GM19467 (cell line): ENCODE results near the gene ITGB3.
A peak's percentile ranks its signal among the peaks of the same experiment; 100 is the strongest.

Experiments used
- ATAC-seq: cut with Tn5 transposase; IDR thresholded peaks from one replicate; pipeline ENCODE4 v1.9.1; 2021; ENCODE audit warnings: mild to moderate bottlenecking, moderate library complexity; ENCODE audit not compliant: unreplicated experiment

The ITGB3 gene

DNA sequence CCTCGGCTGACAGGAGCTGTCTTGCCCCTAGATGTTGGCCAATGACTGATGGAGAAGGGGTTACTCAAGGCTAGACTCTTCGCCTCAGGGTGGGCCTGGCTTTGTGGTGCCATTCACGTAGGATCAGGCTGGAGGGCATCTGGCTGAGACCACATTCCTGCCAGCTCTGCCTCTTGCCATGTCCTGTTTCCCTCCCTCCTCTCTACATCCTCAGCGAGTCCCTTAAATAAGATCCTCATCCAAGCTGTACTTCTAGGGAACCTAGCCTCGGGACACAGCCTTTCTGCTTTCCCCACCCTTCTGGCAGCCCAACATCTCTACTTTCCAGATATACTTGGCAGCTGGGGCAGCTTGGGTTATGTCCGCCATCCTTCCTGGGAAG is 42.2 kb downstream of the ITGB3 start:
- ATAC-seq: no peak

DNA sequence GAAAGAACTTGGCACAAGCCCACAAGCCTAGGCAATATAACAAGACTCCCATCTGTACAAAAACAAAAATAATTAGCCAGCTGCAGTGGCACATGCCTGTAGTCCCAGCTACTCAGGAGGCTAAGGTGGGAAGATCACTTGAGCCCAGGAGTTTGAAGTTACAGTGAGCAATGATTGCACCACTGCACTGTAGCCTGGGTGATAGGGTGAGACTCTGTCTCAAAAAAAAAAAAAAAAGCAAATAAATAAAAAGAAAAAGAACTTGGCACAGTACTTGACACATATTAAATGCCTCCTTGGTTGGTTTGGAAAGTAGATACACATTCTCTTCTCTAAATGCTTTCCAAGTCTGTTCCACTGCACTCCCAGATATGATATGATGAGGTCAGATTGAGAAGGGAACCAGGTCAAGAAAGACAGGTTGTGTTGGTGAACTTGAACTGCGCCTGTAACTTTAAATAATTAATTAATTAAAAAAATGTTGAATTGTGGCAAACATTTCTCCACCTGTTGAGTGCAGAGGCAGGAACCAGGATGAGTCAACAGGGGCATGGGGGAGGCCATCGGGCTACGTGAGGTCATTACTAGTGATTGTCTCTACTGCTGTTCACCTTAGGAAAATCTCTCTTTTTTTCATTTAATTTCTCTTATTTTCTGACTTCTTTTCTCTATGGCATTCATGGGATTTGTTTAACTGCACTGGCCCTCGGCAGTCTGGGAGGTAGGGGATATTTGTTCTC is 44.2 kb downstream of the ITGB3 start:
- ATAC-seq: no peak

DNA sequence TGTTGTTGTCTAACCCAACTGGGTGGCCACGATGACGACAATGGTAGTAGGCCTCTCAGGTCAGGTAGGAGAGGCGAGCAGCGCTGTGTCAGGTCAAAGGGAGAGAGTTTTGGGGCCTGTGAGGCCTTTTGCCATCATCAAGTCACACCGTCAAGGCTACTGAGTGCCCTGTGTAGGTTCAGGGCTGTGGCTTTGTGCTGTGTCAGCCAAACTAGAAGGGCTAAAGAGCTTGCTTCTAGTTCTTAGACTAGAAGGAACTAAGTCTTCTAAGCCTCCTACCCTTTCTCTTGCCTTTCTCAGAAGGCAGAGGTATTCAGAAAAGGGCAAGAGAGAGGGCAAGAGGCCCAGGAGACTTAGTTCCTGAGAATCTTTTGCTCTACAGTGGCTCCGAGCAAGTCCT is 45.1 kb downstream of the ITGB3 start:
- ATAC-seq: no peak

DNA sequence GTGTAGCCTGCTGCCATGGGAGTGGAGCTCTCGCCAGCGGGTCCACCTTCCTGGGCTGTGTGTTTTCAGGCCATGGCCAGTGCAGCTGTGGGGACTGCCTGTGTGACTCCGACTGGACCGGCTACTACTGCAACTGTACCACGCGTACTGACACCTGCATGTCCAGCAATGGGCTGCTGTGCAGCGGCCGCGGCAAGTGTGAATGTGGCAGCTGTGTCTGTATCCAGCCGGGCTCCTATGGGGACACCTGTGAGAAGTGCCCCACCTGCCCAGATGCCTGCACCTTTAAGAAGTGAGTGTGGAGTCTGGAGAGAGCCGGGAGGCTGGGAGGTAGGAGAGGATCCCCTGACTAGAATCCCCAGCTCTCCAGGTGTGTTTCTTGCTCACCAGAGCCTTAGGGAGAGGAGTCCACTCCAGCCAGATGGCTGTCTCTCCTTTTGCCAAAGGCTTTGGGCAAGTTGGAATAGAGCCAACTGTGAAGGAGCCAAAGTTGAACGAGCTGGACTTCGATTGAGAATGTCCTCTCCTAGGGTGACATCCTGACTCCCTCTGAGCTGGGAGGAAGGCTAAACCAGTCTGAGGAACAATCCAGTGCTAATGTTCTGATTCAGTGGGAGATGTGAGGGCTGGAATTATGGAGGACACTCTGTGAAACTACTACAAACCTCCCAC is 45.7 kb downstream of the ITGB3 start:
- ATAC-seq: no peak

DNA sequence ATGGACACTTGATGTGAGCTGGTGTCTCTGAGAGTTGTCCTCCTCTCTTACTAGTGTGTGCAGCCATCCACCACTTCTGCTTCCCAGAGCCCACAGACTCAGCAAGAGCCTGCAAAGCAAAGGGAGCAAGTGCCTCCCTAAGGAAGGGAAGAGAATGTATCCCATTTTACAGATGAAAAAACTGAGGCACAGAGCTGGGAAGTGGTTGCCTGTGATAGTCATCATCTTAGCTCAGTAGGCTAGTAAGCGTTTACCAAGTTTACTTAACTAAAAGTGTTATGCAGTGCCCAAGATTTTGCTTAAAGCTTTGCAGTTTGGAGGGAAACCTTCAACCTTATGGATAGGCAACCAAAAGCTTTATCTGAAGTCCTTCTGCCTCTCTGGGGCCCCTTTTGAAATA is 47.1 kb downstream of the ITGB3 start:
- ATAC-seq: no peak

DNA sequence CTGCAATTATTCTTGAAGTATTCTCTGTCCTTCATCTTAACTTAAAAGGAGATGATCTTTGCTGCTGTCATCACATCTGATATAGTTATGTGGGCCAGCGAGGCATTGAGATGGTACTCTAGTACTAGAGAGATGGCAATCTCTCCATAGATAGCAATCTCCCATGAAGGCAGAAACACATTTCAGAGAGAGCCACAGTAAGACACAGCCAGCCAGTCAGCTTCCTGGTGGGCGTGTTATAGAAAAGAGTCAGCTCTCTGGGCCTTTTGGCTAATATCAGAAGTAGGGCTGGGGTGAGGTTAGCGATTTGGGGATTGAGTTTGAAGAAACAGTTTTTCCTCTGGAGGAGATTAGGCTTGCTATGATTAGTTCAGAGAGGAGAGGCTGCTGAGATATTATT is 47.5 kb downstream of the ITGB3 start:
- ATAC-seq: no peak

DNA sequence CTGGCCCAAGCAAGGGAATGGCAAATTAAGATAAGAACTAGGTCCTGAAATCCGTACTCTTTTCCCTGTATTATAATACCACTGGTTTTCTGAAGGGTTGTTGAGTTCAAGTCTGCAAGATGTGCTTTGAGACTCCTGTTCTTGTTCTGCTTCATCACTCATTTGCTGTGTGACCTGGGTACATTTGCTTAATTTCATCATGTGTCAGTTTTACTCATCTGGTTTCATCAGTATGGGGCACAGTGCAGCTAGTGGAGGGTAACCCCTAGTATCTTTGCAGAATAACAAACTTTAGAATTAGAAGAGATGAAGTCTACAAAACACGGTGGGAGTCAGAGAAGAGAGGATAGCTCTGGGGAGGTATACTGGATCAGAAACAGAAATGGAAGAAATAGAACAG is 48.2 kb downstream of the ITGB3 start:
- no peak for ATAC-seq

DNA sequence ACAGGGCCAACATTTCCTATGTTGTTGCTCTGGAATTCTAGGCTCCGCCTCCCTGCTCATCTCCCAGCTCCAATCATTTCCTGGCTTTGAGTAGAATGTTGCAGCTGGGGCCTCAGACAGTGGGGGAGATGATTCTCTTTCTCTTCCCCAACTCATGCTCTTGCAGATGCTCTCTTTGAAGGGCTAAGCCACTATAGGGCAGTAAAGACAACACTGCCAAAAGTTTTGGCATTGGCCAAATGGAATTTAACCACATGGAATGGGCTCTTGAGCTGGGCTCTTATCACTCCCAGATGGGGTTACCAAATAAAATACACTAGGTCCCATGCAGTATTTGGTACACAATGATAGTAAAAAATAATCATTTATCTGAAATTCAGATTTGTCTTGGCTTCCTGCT is 50.6 kb downstream of the ITGB3 start:
- ATAC-seq: no peak

DNA sequence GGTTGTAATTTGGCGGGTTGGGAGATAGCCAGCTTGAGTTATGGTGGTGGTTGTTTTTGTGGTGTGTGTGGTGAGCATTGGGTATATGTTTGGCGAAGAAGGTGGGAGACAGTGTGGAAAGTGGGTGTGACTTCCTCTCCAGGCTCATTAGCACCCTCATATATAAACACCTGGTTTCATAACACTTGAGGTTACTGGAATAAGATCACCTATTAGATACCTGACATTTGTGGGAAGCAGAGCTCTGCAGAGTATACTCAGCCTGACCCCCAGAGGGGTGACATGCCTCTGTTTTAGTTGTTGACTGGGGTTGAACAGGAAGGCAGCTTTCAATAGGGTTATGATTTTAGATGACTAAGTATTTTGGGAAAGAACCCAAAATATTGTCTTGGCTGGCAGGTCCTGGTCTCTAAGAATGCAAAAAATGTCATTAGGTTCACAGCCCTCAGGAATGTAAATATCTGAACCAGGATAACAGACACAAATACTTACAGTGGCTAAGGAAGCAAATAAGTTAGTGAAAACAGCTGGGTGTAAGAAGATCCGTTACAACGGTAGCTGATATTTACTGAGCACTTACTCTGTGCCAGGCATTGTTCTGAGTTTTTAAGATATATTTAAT is 51.8 kb downstream of the ITGB3 start:
- no peak for ATAC-seq

DNA sequence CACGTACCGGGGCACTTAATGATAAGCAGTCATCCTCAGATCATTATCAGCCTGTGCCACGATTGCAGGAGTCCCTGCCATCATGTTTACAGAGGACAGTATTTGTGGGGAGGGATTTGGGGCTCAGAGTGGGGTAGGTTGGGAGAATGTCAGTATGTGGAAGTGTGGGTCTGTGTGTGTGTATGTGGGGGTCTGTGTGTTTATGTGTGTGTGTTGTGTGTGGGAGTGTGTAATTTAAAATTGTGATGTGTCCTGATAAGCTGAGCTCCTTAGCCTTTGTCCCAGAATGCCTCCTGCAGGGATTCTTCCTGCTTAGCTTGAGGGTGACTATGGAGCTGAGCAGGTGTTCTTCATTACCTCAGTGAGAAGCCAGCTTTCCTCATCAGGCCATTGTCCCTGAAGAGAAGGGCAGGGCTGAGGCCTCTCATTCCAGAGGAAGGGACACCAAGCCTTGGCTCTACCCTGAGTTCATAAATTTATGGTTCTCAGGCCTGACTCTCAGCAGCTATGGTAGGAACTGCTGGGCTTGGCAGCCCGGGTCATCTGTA is 56.6 kb downstream of the ITGB3 start:
- ATAC-seq: no peak

DNA sequence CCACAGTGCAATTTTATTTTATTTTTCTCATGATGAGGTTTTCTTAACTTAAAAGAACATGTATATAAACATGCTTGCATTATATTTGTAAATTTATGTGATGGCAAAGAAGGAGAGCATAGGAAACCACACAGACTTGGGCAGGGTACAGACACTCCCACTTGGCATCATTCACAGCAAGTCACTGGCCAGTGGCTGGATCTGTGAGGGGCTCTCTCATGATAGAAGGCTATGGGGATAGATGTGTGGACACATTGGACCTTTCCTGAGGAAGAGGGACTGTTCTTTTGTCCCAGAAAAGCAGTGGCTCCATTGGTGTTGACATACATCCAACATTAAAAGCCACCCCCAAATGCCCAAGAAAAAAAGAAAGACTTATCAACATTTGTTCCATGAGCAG is 57.8 kb downstream of the ITGB3 start:
- no peak for ATAC-seq

DNA sequence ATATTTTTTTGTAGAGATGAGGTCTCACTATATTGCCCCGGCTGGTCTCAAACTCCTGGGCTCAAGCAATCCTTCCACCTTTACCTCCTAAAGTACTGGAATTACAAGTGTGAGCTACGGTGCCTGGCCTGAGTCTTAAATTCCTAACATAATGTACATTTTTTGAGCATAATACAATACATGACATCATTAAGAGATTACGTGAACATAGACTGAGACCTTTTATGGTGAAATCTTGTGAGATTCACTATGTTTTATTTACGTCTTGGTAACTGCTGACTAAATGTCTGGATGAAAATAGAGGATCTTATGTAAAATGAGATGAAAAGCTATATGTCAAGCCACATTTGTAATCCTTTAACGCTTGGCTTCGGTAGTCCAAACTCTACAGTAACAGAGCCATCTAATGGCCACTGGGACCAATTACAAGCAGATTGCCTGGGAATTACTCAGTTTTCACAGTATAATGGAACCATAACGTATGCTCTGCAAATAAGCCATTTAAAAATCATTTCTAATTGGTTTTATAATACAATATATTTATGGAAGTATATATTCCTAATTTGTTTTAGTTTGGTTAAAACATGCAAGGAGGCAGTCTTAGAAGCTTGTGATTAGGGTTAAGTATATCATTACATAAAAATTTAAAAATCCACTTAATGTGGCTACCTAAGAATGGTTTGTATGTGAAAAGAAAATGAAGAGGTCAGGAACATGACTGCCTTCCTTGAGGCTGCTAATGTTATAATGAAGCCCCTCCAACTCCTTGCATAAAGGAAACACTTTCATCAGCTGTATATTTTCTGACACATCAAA is 62.0 kb downstream of the ITGB3 start:
- no peak for ATAC-seq

DNA sequence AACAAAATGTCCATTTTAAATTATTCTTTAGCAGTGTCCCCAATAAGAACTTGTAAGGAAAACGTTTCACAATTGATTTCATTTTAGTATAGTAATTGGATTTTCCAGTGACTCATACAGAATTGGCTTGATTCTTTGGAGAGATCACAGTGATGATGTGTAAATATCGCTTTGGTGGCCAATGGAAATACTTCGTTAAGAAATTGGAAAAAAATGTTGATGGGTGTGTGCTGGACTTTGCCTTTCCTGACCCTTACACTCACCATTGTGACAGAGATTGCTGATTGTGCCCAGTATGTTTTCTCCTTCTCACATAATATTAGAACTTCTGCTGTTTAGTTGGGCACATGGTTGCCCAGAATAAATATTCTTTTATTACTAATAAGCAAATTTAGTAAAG is 62.7 kb downstream of the ITGB3 start:
- no peak for ATAC-seq

DNA sequence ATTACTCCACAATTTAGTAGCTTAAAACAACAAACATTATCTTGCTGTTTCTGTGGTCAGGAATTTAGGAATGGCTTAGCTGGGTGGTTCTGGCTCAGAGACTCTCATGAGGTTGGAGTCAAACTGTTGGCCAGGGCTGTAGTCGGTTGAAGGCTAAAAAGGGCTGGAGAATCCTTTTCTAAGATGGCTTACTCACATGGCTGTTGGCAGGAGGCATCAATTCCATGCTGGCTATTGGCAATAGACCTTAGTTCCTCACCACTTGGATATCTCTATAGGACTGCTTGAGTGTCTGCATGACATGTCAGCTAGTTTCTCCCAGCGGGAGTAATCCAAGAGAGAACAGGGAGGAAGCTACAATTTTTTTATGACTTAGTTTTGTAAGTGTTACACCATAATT is 63.5 kb downstream of the ITGB3 start:
- ATAC-seq: no peak

DNA sequence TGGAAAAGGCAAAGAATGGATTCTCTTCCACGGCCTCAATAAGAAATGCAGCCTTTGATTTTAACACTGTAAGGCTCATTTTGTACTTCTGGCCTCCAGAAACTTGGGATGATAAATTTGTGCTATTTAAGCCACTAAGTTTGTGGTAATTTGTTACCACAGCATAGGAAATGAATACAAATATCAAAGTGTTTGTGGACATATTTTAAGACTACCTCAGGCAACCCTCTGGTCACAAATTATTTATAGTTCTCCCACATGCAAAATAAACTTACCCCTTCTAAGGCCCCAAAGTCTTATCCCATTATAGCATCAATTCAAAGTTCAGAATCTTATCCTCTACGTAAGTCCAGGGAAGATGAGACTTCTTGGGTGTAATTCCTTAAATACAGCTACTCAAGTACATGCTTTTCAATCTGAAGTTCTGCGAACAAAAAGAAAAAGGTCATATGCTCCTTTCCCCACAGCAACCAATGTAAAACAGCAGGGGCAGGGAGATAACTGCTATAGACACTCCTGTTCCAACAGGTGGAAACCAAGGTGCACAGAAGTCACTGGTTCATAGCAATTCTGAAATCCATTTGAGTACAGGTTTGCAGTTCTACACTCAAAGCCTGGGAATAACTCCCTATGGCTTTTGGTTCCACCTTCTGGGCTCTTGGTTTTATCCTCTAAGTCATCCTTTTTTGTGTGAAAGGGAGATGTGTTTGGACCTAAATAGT is 64.7 kb downstream of the ITGB3 start:
- no peak for ATAC-seq

DNA sequence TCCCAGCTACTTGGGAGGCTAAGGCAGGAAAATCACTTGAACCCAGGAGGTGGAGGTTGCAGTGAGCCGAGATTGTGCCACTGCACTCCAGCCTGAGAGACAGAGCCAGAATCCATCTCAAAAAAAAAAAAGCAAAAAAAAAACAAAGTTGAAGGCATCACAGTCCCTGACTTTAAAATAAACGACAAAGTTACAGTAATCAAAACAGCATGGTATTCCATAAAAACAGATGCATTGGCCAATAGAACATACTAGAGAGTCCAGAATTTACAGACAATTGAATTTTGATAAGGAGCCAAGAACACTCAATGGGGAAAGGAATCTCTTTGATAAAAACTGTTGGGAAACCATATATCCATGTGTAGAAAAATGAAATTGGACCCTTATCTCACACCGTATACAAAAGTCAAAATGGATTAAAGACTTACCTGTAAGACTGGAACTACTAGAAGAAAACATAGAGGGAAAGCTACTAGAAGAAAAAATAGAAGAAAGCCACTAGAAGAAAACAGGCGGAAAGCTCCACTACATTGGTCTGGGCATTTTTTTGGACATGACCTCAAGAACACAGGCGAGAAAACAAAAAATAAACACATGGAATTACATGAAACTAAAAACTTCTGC is 67.4 kb downstream of the ITGB3 start:
- ATAC-seq: no peak

DNA sequence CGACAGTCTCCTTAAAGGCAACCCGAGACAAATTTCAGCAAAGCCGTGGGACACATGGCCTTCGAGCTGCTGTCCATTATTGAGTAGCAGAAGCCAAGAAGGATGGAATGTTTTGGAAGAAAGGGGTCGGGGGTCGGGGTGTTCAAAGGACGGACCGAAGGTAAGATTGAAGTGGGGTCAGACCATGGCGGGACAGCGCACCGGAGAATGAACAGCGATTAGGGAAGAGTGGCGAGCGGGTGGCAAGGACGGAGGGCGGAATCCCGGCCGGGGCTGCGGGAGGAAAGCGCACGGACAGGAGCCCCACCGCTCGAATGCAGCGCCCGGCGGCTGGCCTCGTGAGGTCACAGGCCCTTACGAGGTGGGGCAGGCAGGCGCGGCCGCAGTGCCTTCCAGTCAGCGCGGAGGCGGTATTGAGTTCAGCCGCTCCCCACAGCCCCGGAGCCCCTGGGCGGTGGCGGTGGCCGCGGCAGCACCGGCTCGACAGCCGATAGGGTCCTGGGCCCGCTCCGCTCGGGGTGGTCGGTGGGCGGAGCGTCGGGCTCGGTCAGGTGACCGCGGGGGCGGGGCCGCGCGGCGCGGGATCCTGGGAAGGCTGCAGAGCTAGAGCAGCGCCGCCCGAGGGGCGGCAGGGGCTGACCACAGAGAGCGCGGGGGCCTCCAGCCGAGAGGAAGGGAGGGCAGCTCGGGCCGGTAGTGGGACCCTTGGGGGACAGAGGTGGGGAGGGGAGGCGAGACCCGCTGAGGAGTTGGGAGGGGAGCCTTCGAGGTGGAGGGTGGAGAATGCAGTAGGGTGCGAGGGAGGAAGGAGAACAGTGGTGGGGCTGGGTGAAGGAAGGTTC is 70.0 kb downstream of the ITGB3 start, which contains the start of gene EFCAB13:
Gene EFCAB13, plus strand, starts transcription at position 574 of the 842 bp plus-strand sequence. CDS start 4,399 bp downstream, outside the sequence.
- peak; percentile 78 for ATAC-seq

DNA sequence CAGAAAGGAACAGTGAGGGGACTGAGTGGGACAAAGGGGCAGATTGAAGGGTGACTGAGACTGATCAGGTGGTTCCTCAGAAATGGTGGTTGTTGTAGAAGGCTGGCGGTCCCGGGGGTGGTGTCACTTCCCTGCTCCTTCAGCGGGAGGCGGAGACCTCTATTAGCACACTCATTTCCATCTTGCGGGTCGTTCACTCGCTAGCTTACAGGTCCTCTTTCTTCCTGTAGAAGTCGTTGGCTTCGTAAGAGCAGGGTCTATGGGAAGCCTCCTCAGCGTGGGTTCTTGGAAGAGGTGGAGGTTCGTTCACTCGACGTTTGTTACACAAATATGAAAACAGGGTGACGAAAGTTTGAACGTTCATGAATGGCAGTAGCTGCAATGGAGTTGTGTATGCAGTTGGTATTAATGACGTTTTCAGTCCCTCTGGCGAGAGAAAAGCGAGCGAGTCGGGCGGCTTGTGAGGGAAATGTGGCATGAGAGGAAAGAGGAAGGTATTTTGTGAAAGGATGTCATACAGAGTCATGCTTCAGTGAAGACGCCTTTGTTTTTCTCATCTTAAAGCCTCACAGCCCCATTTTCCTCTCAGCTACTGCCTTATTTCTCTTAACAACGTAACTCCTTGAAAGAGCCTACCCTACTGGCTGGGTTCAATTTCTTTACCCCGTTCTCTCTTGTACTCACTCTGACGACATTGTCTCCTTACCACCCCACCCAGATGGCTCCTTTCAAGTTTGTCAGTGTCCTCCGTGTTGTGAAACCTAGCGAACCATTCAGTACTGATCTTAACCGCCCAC is 70.8 kb downstream of the ITGB3 start:
- peak; percentile 32 for ATAC-seq
